HG02610 (cell line): Measurements from ENCODE around the gene DNAH5.
"Not testable (repeated sequence)": the region's sequence is repeated elsewhere in the genome, so short reads cannot be mapped to it uniquely, and the experiment has no call there.

ENCODE experiments used
- ATAC-seq: cut with Tn5 transposase; IDR thresholded peaks from one replicate; pipeline ENCODE4 v1.9.1; 2021; ENCODE audit warnings: mild to moderate bottlenecking, moderate library complexity; ENCODE audit not compliant: unreplicated experiment

DNAH5 gene

GRCh38 chr5:13833440-13833839 is 111.0 kb downstream of the DNAH5 start:
- no peak for ATAC-seq

- ATAC-seq, result no peak
Observed at GRCh38 chr5:13831351-13831750, 113.1 kb downstream of the DNAH5 start.

- no peak for ATAC-seq
Observed at GRCh38 chr5:13830536-13830935, 114.0 kb downstream of the DNAH5 start.

GRCh38 chr5:13821366-13821765 is 123.1 kb downstream of the DNAH5 start:
- ATAC-seq, result no peak

- ATAC-seq, result no peak
Observed at GRCh38 chr5:13816126-13816525, 128.4 kb downstream of the DNAH5 start.

- ATAC-seq, result no peak
Observed at GRCh38 chr5:13814301-13814700, 130.2 kb downstream of the DNAH5 start.

- ATAC-seq, result no peak
Observed at GRCh38 chr5:13809921-13810320, 134.6 kb downstream of the DNAH5 start.

- ATAC-seq, result no peak
Observed at GRCh38 chr5:13804336-13804735, 140.2 kb downstream of the DNAH5 start.

- not testable (repeated sequence) for ATAC-seq
Observed at GRCh38 chr5:13798569-13798968, 145.9 kb downstream of the DNAH5 start.

GRCh38 chr5:13785781-13786415 is 158.6 kb downstream of the DNAH5 start:
- no peak for ATAC-seq

GRCh38 chr5:13783726-13784125 is 160.8 kb downstream of the DNAH5 start:
- ATAC-seq, result no peak

- no peak for ATAC-seq
Observed at GRCh38 chr5:13780081-13780480, 164.4 kb downstream of the DNAH5 start.

GRCh38 chr5:13773649-13774048 is 170.8 kb downstream of the DNAH5 start:
- ATAC-seq, result no peak

GRCh38 chr5:13771011-13771571 is 173.4 kb downstream of the DNAH5 start:
- no peak for ATAC-seq

- ATAC-seq, result no peak
Observed at GRCh38 chr5:13766236-13766635, 178.3 kb downstream of the DNAH5 start.

GRCh38 chr5:13763719-13764118 is 180.8 kb downstream of the DNAH5 start:
- ATAC-seq, result no peak

- no peak for ATAC-seq
Observed at GRCh38 chr5:13749766-13750165, 194.7 kb downstream of the DNAH5 start.

GRCh38 chr5:13746026-13746425 is 198.5 kb downstream of the DNAH5 start:
- no peak for ATAC-seq

GRCh38 chr5:13745508-13745907 is 199.0 kb downstream of the DNAH5 start:
- no peak for ATAC-seq

- no peak for ATAC-seq
Observed at GRCh38 chr5:13740471-13740870, 204.0 kb downstream of the DNAH5 start.

GRCh38 chr5:13739479-13739878 is 205.0 kb downstream of the DNAH5 start:
- no peak for ATAC-seq

- no peak for ATAC-seq
Observed at GRCh38 chr5:13735691-13736090, 208.8 kb downstream of the DNAH5 start.

GRCh38 chr5:13731121-13731628 is 213.3 kb downstream of the DNAH5 start:
- ATAC-seq, result no peak
